ENCODE measurements around the gene CLCN6. TPM values are rescaled to one million over a fixed set of nuclear protein-coding genes. Genes with fewer than 3 reads are reported as not detected.

CLCN6 gene
- total RNA-seq, 4 donors from 2014 or later = 14.0 to 184 (median 30.7) TPM

DNA sequence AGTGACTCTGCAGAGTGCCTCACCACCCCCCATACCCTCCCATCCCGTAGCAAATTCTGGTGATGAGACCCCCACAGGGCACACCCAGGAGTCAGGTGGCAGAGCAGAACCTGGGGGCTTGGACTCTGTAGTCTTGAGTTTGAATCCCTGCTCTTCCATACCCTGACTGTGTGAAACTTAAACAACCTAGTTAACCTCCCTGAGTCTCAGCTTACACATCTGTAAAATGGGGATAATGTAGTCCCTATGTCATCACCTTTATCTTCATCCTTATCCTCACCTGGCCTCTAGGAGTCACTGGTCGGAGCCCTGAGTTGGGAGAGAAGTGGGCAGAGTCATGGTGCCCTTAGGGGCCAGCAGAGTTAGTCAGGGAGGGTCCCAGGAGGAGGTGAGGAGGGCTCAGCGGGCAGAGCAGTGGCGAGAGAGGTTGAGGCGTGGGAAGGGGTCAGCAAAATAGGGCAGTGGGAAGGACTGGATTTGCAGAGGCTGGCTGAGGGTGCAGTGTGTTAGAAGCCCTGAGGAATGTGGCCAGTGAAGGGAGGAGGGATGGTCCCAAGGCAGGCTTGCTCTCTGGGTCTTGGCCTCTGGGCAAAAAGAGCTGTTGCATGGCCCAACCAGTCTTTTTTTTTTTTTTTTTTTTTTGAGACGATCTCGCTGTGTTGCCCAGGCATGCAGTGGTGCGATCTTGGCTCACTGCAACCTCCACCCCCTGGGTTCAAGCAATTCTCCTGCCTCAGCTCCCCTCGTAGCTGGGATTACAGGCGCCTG lies 25.4 kb upstream of the CLCN6 start:
- intact Hi-C loops (cut with DNase I; ENCODE audit: low total_unique reads) (no loop called here), in situ Hi-C loops (cut with MboI; ENCODE audit: low pct_ligation_motif_present in 1 of 4, low pct_unique_long_range_greater_than_20kb in 1 of 4, low sequenced_read_pairs in 3 of 4) (no loop called here)
- Histone ChIP-seq H3K9me3 (no peaks in the 10 kb centered on the region), H3K4me1 (peaks cover 9 to 12% (median 9%) of the 10 kb centered on the region in 4 donors), H3K36me3 (no peaks in the 10 kb centered on the region), H3K27me3 (no peaks in the 10 kb centered on the region), H3K27ac (no peak overlapping the region), H3K4me3 (no peak overlapping the region)
- DNase-seq = no peak
- TF ChIP-seq POLR2AphosphoS5 (IDR thresholded peaks at IDR 0.05) (no peak), EP300 (IDR thresholded peaks at IDR 0.05; ENCODE audit: low read depth) (no peak), POLR2A (IDR thresholded peaks at IDR 0.05) (no peak)
- TF ChIP-seq, protein P1, sequence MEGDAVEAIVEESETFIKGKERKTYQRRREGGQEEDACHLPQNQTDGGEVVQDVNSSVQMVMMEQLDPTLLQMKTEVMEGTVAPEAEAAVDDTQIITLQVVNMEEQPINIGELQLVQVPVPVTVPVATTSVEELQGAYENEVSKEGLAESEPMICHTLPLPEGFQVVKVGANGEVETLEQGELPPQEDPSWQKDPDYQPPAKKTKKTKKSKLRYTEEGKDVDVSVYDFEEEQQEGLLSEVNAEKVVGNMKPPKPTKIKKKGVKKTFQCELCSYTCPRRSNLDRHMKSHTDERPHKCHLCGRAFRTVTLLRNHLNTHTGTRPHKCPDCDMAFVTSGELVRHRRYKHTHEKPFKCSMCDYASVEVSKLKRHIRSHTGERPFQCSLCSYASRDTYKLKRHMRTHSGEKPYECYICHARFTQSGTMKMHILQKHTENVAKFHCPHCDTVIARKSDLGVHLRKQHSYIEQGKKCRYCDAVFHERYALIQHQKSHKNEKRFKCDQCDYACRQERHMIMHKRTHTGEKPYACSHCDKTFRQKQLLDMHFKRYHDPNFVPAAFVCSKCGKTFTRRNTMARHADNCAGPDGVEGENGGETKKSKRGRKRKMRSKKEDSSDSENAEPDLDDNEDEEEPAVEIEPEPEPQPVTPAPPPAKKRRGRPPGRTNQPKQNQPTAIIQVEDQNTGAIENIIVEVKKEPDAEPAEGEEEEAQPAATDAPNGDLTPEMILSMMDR (IDR thresholded peaks at IDR 0.05) = no peak
- WGBS, 2 donors (ENCODE audit: low coverage in 1 of 2) = 80 to 92% methylated on average over 2 to 9 of the region's 10 CpGs

GRCh38 chr1:11781297-11781696 lies 24.7 kb upstream of the CLCN6 start:
- in situ Hi-C loops (cut with MboI; ENCODE audit: low pct_ligation_motif_present in 1 of 4, low pct_unique_long_range_greater_than_20kb in 1 of 4, low sequenced_read_pairs in 3 of 4) (no loop called here), intact Hi-C loops (cut with DNase I; ENCODE audit: low total_unique reads) (no loop called here)
- Histone ChIP-seq H3K27ac (no peak overlapping the region), H3K36me3 (no peaks in the 10 kb centered on the region), H3K9me3 (no peaks in the 10 kb centered on the region), H3K4me1 (peaks cover 9 to 14% (median 10%) of the 10 kb centered on the region in 4 donors), H3K27me3 (no peaks in the 10 kb centered on the region), H3K4me3 (no peak overlapping the region)
- 96% methylated on average over 12 of the region's 12 CpGs; no CpG with 5 or more reads in 1 of the 2 donors for WGBS, 2 donors (ENCODE audit: low coverage in 1 of 2)
- no peak for DNase-seq
- TF ChIP-seq POLR2AphosphoS5 (IDR thresholded peaks at IDR 0.05) (no peak), POLR2A (IDR thresholded peaks at IDR 0.05) (no peak), EP300 (IDR thresholded peaks at IDR 0.05; ENCODE audit: low read depth) (no peak)
- TF ChIP-seq, protein P1 (IDR thresholded peaks at IDR 0.05) = no peak

- TF ChIP-seq EP300 (IDR thresholded peaks at IDR 0.05; ENCODE audit: low read depth) (no peak), POLR2AphosphoS5 (IDR thresholded peaks at IDR 0.05) (no peak), POLR2A (IDR thresholded peaks at IDR 0.05) (no peak)
- TF ChIP-seq, protein P1 (IDR thresholded peaks at IDR 0.05) = no peak
- Histone ChIP-seq H3K36me3 (no peaks in the 10 kb centered on the region), H3K27me3 (no peaks in the 10 kb centered on the region), H3K9me3 (no peaks in the 10 kb centered on the region), H3K4me3 (no peak overlapping the region), H3K27ac (no peak overlapping the region), H3K4me1 (peaks cover 13 to 22% (median 16%) of the 10 kb centered on the region in 4 donors)
- in situ Hi-C loops (cut with MboI; ENCODE audit: low pct_ligation_motif_present in 1 of 4, low pct_unique_long_range_greater_than_20kb in 1 of 4, low sequenced_read_pairs in 3 of 4) (no loop called here), intact Hi-C loops (cut with DNase I; ENCODE audit: low total_unique reads) (no loop called here)
- no peak for DNase-seq
- 82% methylated on average over 6 of the region's 6 CpGs; no CpG with 5 or more reads in 1 of the 2 donors for WGBS, 2 donors (ENCODE audit: low coverage in 1 of 2)
Observed at GRCh38 chr1:11782127-11782708, 23.8 kb upstream of the CLCN6 start.

- intact Hi-C loops (cut with DNase I; ENCODE audit: low total_unique reads) = no loop called here
- WGBS, 2 donors (ENCODE audit: low coverage in 1 of 2) = 70 to 88% methylated on average over 4 to 6 of the region's 6 CpGs
- Histone ChIP-seq H3K27ac (no peak overlapping the region), H3K9me3 (no peaks in the 10 kb centered on the region), H3K27me3 (no peaks in the 10 kb centered on the region), H3K4me3 (no peak overlapping the region), H3K36me3 (no peaks in the 10 kb centered on the region), H3K4me1 (peaks cover 27 to 35% (median 30%) of the 10 kb centered on the region in 4 donors)
- TF ChIP-seq POLR2AphosphoS5 (IDR thresholded peaks at IDR 0.05) (no peak), POLR2A (IDR thresholded peaks at IDR 0.05) (no peak), EP300 (IDR thresholded peaks at IDR 0.05; ENCODE audit: low read depth) (no peak)
- TF ChIP-seq, protein P1 (IDR thresholded peaks at IDR 0.05) = no peak
- no peak for DNase-seq
- in situ Hi-C loops (cut with MboI; ENCODE audit: low pct_ligation_motif_present in 1 of 4, low pct_unique_long_range_greater_than_20kb in 1 of 4, low sequenced_read_pairs in 3 of 4) = no loop called here
Observed at GRCh38 chr1:11783556-11783955, 22.4 kb upstream of the CLCN6 start.
